ENCODE results near the gene MFSD8. TPM values are rescaled to one million over a fixed set of nuclear protein-coding genes. Genes with fewer than 3 reads are reported as not detected.

The MFSD8 gene
- total RNA-seq, 1 donor from 2014 or later: 30.8 TPM

DNA sequence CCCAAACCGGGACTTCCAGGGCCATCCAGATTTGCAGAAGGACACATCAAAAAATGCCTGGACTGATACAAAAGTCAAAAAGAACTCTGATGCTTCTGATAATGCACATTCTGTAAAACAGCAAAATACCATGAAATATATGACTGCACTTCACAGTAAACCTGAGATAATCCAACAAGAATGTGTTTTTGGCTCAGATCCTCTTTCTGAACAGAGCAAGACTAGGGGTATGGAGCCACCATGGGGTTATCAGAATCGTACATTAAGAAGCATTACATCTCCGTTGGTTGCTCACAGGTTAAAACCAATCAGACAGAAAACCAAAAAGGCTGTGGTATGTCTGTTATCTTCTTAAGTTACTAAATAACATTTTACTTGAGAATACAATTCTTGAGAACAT lies 75.1 kb downstream of the MFSD8 start:
- TF ChIP-seq, protein P1, sequence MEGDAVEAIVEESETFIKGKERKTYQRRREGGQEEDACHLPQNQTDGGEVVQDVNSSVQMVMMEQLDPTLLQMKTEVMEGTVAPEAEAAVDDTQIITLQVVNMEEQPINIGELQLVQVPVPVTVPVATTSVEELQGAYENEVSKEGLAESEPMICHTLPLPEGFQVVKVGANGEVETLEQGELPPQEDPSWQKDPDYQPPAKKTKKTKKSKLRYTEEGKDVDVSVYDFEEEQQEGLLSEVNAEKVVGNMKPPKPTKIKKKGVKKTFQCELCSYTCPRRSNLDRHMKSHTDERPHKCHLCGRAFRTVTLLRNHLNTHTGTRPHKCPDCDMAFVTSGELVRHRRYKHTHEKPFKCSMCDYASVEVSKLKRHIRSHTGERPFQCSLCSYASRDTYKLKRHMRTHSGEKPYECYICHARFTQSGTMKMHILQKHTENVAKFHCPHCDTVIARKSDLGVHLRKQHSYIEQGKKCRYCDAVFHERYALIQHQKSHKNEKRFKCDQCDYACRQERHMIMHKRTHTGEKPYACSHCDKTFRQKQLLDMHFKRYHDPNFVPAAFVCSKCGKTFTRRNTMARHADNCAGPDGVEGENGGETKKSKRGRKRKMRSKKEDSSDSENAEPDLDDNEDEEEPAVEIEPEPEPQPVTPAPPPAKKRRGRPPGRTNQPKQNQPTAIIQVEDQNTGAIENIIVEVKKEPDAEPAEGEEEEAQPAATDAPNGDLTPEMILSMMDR (IDR thresholded peaks at IDR 0.05): no peak
- DNase-seq: no peak
- no peaks in the 10 kb centered on the region for H3K9me3 Mint-ChIP-seq
- H3K27me3 Mint-ChIP-seq: no peaks in the 10 kb centered on the region
- ChIA-PET CTCF (no interaction called here), POLR2A (no interaction called here)
- H3K4me1 Mint-ChIP-seq: no peaks in the 10 kb centered on the region
- no peak overlapping the region for H3K27ac Mint-ChIP-seq
- intact Hi-C loops (cut with micrococcal nuclease): no loop called here
- no peak for ATAC-seq (ENCODE audit: low read depth)
- peaks cover 6% of the 10 kb centered on the region for H3K36me3 Mint-ChIP-seq (ENCODE audit: low read depth)
- no peak overlapping the region for H3K4me3 Mint-ChIP-seq

DNA sequence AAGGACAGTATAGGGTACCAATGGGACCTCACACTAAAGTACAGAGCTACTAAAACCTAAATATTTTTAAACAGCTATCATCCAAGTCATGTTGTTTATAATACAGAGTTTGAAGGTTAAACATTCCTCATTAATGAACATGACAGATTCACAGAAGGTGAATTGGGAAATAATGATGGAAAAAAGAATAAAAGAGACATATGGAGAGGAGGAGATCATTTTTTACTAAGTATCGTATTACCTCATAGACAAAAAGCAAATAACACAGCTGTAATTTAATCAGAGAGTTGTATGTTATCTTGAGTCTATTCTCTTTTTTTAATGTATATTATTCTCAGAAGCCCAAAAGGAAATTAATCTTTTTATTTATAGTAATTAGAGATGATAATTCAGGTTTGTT lies 76.4 kb downstream of the MFSD8 start:
- DNase-seq: no peak
- no peak overlapping the region for H3K4me3 Mint-ChIP-seq
- POLR2A ChIA-PET: no interaction called here
- intact Hi-C loops (cut with micrococcal nuclease): no loop called here
- CTCF ChIA-PET: no interaction called here
- no peak overlapping the region for H3K27ac Mint-ChIP-seq
- TF ChIP-seq, protein P1 (IDR thresholded peaks at IDR 0.05): no peak
- peaks cover 2% of the 10 kb centered on the region for H3K36me3 Mint-ChIP-seq (ENCODE audit: low read depth)
- ATAC-seq (ENCODE audit: low read depth): no peak
- H3K27me3 Mint-ChIP-seq: no peaks in the 10 kb centered on the region
- H3K9me3 Mint-ChIP-seq: no peaks in the 10 kb centered on the region
- no peaks in the 10 kb centered on the region for H3K4me1 Mint-ChIP-seq

DNA sequence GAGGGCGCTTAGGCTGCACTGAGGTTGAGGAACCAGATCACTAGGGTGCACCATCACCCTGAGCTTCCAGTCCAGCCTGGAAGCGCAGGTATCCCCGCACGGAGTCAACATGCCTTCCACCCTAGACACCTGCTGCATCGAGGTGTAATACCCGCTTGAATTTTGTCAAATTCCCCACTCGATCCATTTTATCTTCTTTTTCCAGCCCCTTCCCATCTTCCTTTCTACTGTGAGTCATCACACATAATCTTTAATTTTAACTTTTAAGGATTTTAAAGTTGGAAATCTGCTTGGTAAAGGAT lies 83.5 kb downstream of the MFSD8 start:
- CTCF ChIA-PET: no interaction called here

DNA sequence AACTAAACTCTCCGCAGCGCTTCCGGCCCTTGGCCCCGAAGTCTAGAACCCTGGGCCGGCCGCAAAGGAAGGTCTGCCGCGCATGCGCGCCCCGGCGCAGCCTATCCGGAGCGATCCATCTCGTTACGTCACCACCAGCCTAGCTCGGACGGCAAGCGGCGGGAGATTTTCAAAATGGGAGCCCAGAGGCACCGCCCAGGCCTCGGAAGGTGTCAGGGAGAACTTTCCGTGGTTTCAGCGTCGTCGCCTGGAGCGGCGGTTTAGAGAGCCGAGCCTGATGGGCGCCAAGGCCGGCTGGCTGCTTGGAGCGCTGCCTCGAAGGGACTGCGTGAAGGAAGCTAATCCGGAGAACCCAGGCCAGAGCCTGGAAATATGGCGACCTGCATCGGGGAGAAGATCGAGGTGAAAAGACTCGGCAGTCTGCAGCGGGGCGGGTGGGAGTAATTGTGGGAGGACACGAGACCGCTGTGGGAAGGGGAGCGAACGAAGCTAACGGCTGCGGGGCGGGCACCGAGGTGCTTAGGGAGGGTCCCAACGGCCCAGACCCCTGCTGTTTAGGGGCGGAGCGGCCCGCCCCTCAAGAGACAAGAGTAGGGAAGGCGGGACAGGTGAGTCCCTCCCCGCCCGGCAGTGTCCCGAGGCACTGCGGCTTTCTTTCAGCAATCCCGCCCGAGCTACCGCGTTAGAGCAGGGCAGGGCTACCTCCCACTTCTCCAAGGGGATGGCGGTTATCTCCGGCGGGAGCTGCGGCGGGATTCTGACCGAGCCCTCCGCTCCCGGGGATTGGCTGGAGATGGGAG lies 84.0 kb downstream of the MFSD8 start, which contains the start of gene PLK4:
TSS of gene PLK4 (plus strand) at position 131 of the 800 bp plus-strand sequence. CDS start at position 373, 242 bp downstream.
- TF ChIP-seq, protein P1 (IDR thresholded peaks at IDR 0.05): no peak
- Mint-ChIP-seq H3K4me1 (peaks cover 18% of the 10 kb centered on the region), H3K27me3 (no peaks in the 10 kb centered on the region), H3K4me3 (peak within 1 kb of the TSS; percentile 94), H3K36me3 (ENCODE audit: low read depth) (peaks cover 10% of the 10 kb centered on the region), H3K9me3 (no peaks in the 10 kb centered on the region), H3K27ac (peak within 1 kb of the TSS; percentile 97)
- DNase-seq (peak; percentile 88), ATAC-seq (ENCODE audit: low read depth) (peak; percentile 97)
- ChIA-PET POLR2A (interaction anchor here (0.5 to 3.0 kb wide), 6 partner anchors 58 to 1215 kb away, joined by 3 to 20 read pairs (median 4); partner anchors contain the start of genes ABHD18, C4orf33, LARP1B and MFSD8), CTCF (no interaction called here)
- intact Hi-C loops (cut with micrococcal nuclease): loop anchor here (1.0 to 2.0 kb wide), 7 partner anchors 84 to 1212 kb away; partner anchors contain the start of genes ABHD18, HSPA4L, JADE1 and LARP1B

More for the DNA sequence above, 83.5 kb downstream of the MFSD8 start:
- TF ChIP-seq, protein P1 (IDR thresholded peaks at IDR 0.05): no peak
- H3K27ac Mint-ChIP-seq: no peak overlapping the region
- DNase-seq (no peak), ATAC-seq (ENCODE audit: low read depth) (no peak)
- peaks cover 18% of the 10 kb centered on the region for H3K4me1 Mint-ChIP-seq
- H3K27me3 Mint-ChIP-seq: no peaks in the 10 kb centered on the region
- no peaks in the 10 kb centered on the region for H3K9me3 Mint-ChIP-seq
- POLR2A ChIA-PET: interaction anchor here (0.8 to 3.0 kb wide), 3 partner anchors 84 to 930 kb away, joined by 3 to 20 read pairs (median 10); partner anchors contain the start of genes ABHD18, LARP1B and MFSD8
- peak overlapping the region; percentile 94 for H3K4me3 Mint-ChIP-seq
- peaks cover 10% of the 10 kb centered on the region for H3K36me3 Mint-ChIP-seq (ENCODE audit: low read depth)
- intact Hi-C loops (cut with micrococcal nuclease): loop anchor here (2.0 kb wide), 1 partner anchor 99 kb away; the partner anchor contains the start of gene HSPA4L

DNA sequence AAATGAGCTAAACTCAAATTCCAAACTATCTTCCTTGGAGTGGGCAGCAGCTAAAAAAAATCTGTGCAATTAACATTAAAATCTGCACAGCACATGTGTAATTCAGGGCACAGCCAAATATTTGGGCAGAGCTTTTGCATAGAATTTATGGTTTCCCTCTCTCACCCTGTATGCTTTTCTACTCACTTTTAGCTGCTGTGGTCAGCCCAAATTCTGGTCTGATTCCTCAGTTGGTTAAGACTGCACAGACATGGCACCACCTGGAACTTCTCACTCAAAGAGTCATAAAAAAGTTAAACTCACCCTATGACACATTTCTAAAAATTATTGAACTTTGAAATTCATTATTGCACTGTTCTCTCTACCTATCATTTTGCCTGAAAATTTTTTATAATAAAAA lies 89.2 kb downstream of the MFSD8 start:
- Mint-ChIP-seq H3K27ac (no peak overlapping the region), H3K36me3 (ENCODE audit: low read depth) (peaks cover 8% of the 10 kb centered on the region), H3K9me3 (no peaks in the 10 kb centered on the region), H3K4me3 (no peak overlapping the region), H3K4me1 (peaks cover 8% of the 10 kb centered on the region), H3K27me3 (no peaks in the 10 kb centered on the region)
- POLR2A ChIA-PET: interaction anchor here (0.6 to 1.2 kb wide), 2 partner anchors 90 to 91 kb away, joined by 4 read pairs; partner anchors contain the start of genes ABHD18 and MFSD8
- CTCF ChIA-PET: no interaction called here
- ATAC-seq (ENCODE audit: low read depth): no peak
- intact Hi-C loops (cut with micrococcal nuclease): no loop called here
- DNase-seq: no peak
- TF ChIP-seq, protein P1 (IDR thresholded peaks at IDR 0.05): no peak

Data from activated B cell treated with CpG ODN at 0.5 μM for 24 hours (primary cell).